ENCODE data around the gene CALML6.

- TF ChIP-seq CTCF (IDR thresholded peaks at IDR 0.05), result no peak
- no peak for TF ChIP-seq SIN3A (IDR thresholded peaks at IDR 0.05; ENCODE audit: borderline replicate concordance, insufficient read depth, low read depth, low read length)
Observed at GRCh38 chr1:1938276-1938573, 23.2 kb downstream of the CALML6 start.
